Measurements from ENCODE around the gene SLC4A3. TPM values are rescaled to one million over a fixed set of nuclear protein-coding genes. Genes with fewer than 3 reads are reported as not detected.

SLC4A3 gene
- total RNA-seq, 1 experiment from 2014 or later, result 23.0 TPM

GRCh38 chr2:219592736-219593135 lies 34.7 kb upstream of the SLC4A3 start:
- H3K9ac ChIP-seq (ENCODE audit: low read length), result no peak overlapping the region
- intact Hi-C loops (cut with micrococcal nuclease), result no loop called here
- ATAC-seq, result no peak
- no peaks in the 10 kb centered on the region for H3K27me3 ChIP-seq (ENCODE audit: insufficient read depth, low read length)
- DNase-seq (ENCODE audit: low read depth, low spot score), result no peak
- no peaks in the 10 kb centered on the region for H3K9me2 ChIP-seq (ENCODE audit: insufficient read depth)
- peaks cover 6 to 20% of the 10 kb centered on the region in 2 experiments; a peak in 3 of 4 replicates for H3K4me1 ChIP-seq (ENCODE audit: control insufficient read depth in 1 of 2, insufficient read depth in 2 of 2, low read length in 2 of 2)
- H3K79me2 ChIP-seq (ENCODE audit: insufficient read depth, low read length), result 0 out of 2 replicates have a peak, but pooled peaks cover 9% of the 10 kb centered on the region
- no peak overlapping the region for H3K27ac ChIP-seq (ENCODE audit: low read depth, low read length)
- no peaks in the 10 kb centered on the region for H3K9me3 ChIP-seq (ENCODE audit: control insufficient read depth in 1 of 2, insufficient read depth in 1 of 2, low read depth in 1 of 2, low read length in 2 of 2)
- RAD21 ChIA-PET (ENCODE audit: low non-redundant PET in 1 of 2, low total read pairs in 2 of 2, uncharacterized antibody in 2 of 2, unreplicated experiment in 2 of 2), result no interaction called here
- POLR2A ChIA-PET, result no interaction called here
- H2AFZ ChIP-seq (ENCODE audit: low read depth, low read length, poor library complexity, severe bottlenecking), result no peak overlapping the region
- H4K20me1 ChIP-seq (ENCODE audit: insufficient read depth), result no peaks in the 10 kb centered on the region
- CTCF ChIA-PET, result no interaction called here
- no TSS peak for BruUV-seq (replicated peaks)
- H3K4me3 ChIP-seq (replicated peaks in 1 of 2; ENCODE audit: low read depth in 1 of 2, low read length in 2 of 2), result no peak overlapping the region
- no peaks in the 10 kb centered on the region for H3K36me3 ChIP-seq (ENCODE audit: control insufficient read depth in 1 of 2, insufficient read depth in 2 of 2, low read length in 2 of 2)
- no peak overlapping the region for H3K4me2 ChIP-seq (ENCODE audit: low read length)
- TF ChIP-seq ZFX (IDR thresholded peaks at IDR 0.05) (no peak), EGR1 (IDR thresholded peaks at IDR 0.05; ENCODE audit: low read depth) (no peak), CBX3 (IDR thresholded peaks at IDR 0.05; ENCODE audit: low read depth) (no peak), ATF3 (IDR thresholded peaks at IDR 0.05) (no peak), ELF1 (IDR thresholded peaks at IDR 0.05; ENCODE audit: borderline replicate concordance, low read depth) (no peak), YY1 (IDR thresholded peaks at IDR 0.05; ENCODE audit: extremely low read depth, insufficient replicate concordance, low read depth, low read length) (no peak), FOSL1 (IDR thresholded peaks at IDR 0.05; ENCODE audit: low read depth) (no peak)

GRCh38 chr2:219593154-219593553 lies 34.3 kb upstream of the SLC4A3 start:
- no TSS peak for BruUV-seq (replicated peaks)
- Histone ChIP-seq H2AFZ (ENCODE audit: low read depth, low read length, poor library complexity, severe bottlenecking) (no peak overlapping the region), H3K9ac (ENCODE audit: low read length) (no peak overlapping the region), H4K20me1 (ENCODE audit: insufficient read depth) (no peaks in the 10 kb centered on the region), H3K79me2 (ENCODE audit: insufficient read depth, low read length) (peaks cover 9% of the 10 kb centered on the region; the same call in 1 of the 2 replicates), H3K9me2 (ENCODE audit: insufficient read depth) (no peaks in the 10 kb centered on the region), H3K4me1 (ENCODE audit: control insufficient read depth in 1 of 2, insufficient read depth in 2 of 2, low read length in 2 of 2) (peaks cover 6 to 20% of the 10 kb centered on the region in 2 experiments; a peak in 3 of 4 replicates), H3K27ac (ENCODE audit: low read depth, low read length) (no peak overlapping the region), H3K9me3 (ENCODE audit: control insufficient read depth in 1 of 2, insufficient read depth in 1 of 2, low read depth in 1 of 2, low read length in 2 of 2) (no peaks in the 10 kb centered on the region), H3K36me3 (ENCODE audit: control insufficient read depth in 1 of 2, insufficient read depth in 2 of 2, low read length in 2 of 2) (no peaks in the 10 kb centered on the region), H3K27me3 (ENCODE audit: insufficient read depth, low read length) (no peaks in the 10 kb centered on the region), H3K4me2 (ENCODE audit: low read length) (no peak overlapping the region), H3K4me3 (replicated peaks in 1 of 2; ENCODE audit: low read depth in 1 of 2, low read length in 2 of 2) (no peak overlapping the region)
- intact Hi-C loops (cut with micrococcal nuclease), result no loop called here
- POLR2A ChIA-PET, result no interaction called here
- RAD21 ChIA-PET (ENCODE audit: low non-redundant PET in 1 of 2, low total read pairs in 2 of 2, uncharacterized antibody in 2 of 2, unreplicated experiment in 2 of 2), result no interaction called here
- no peak for DNase-seq (ENCODE audit: low read depth, low spot score)
- CTCF ChIA-PET, result no interaction called here
- no peak for ATAC-seq
- no peak for TF ChIP-seq ATF3 (IDR thresholded peaks at IDR 0.05)
- no peak for TF ChIP-seq CTCF (IDR thresholded peaks at IDR 0.05 in 2 of 3, conservative IDR thresholded peaks at IDR 0.05 in 1 of 3; ENCODE audit: borderline replicate concordance in 1 of 3, insufficient read depth in 1 of 3, low read depth in 2 of 3, low read length in 2 of 3)
- no peak for TF ChIP-seq FOSL1 (IDR thresholded peaks at IDR 0.05; ENCODE audit: low read depth)
- no peak for TF ChIP-seq EZH2phosphoT487 (IDR thresholded peaks at IDR 0.05; ENCODE audit: borderline replicate concordance)
- no peak for TF ChIP-seq SP1 (IDR thresholded peaks at IDR 0.05; ENCODE audit: low read depth)
- TF ChIP-seq CEBPB (IDR thresholded peaks at IDR 0.05; ENCODE audit: low read depth), result no peak
- TF ChIP-seq YY1 (IDR thresholded peaks at IDR 0.05; ENCODE audit: extremely low read depth, insufficient replicate concordance, low read depth, low read length), result no peak
- no peak for TF ChIP-seq ZBTB33 (IDR thresholded peaks at IDR 0.05; ENCODE audit: extremely low read depth, insufficient replicate concordance, low read length)
- TF ChIP-seq RAD21 (IDR thresholded peaks at IDR 0.05; ENCODE audit: low read depth), result no peak
- no peak for TF ChIP-seq JUND (IDR thresholded peaks at IDR 0.05)
- TF ChIP-seq SRF (IDR thresholded peaks at IDR 0.05; ENCODE audit: low read depth), result no peak
- no peak for TF ChIP-seq ZNF274 (IDR thresholded peaks at IDR 0.05; ENCODE audit: low read depth, low read length)
- no peak for TF ChIP-seq POLR2A (IDR thresholded peaks at IDR 0.05; ENCODE audit: borderline replicate concordance, extremely low read depth, insufficient read depth, insufficient read length)
- no peak for TF ChIP-seq TCF7L2 (IDR thresholded peaks at IDR 0.05; ENCODE audit: borderline replicate concordance, extremely low read depth, insufficient read depth, insufficient read length)
- no peak for TF ChIP-seq ELF1 (IDR thresholded peaks at IDR 0.05; ENCODE audit: borderline replicate concordance, low read depth)

All from HCT116 (cell line).